ENCODE results near the gene ERP27.

The ERP27 gene

GRCh38 chr12:14959916-14960496 is 21.7 kb upstream of the ERP27 start:
- no peak for DNase-seq (ENCODE audit: low read depth in 2 of 2)

- DNase-seq (ENCODE audit: low read depth in 2 of 2): no peak
These were observed 21.1 kb upstream of the ERP27 start for GRCh38 chr12:14959463-14959862.

GRCh38 chr12:14959126-14959440 is 20.7 kb upstream of the ERP27 start:
- no peak for DNase-seq (ENCODE audit: low read depth in 2 of 2)

GRCh38 chr12:14958361-14959125 is 20.2 kb upstream of the ERP27 start:
- DNase-seq (ENCODE audit: low read depth in 2 of 2): no peak

GRCh38 chr12:14957551-14958168 is 19.3 kb upstream of the ERP27 start:
- no peak for DNase-seq (ENCODE audit: low read depth in 2 of 2)

- DNase-seq (ENCODE audit: low read depth in 2 of 2): no peak
These were observed 18.6 kb upstream of the ERP27 start for GRCh38 chr12:14956905-14957304.

- no peak for DNase-seq (ENCODE audit: low read depth in 2 of 2)
These were observed 17.9 kb upstream of the ERP27 start for GRCh38 chr12:14956024-14956891.

- DNase-seq (ENCODE audit: low read depth in 2 of 2): no peak
These were observed 15.9 kb upstream of the ERP27 start for GRCh38 chr12:14954269-14954668.

- DNase-seq (ENCODE audit: low read depth in 2 of 2): no peak
These were observed 15.4 kb upstream of the ERP27 start for GRCh38 chr12:14953752-14954151.

GRCh38 chr12:14952299-14952921 is 14.1 kb upstream of the ERP27 start:
- no peak for DNase-seq (ENCODE audit: low read depth in 2 of 2)

- DNase-seq (ENCODE audit: low read depth in 2 of 2): no peak
These were observed 13.5 kb upstream of the ERP27 start for GRCh38 chr12:14951851-14952250.

- DNase-seq (ENCODE audit: low read depth in 2 of 2): no peak
These were observed 12.8 kb upstream of the ERP27 start for GRCh38 chr12:14950982-14951746.

GRCh38 chr12:14950421-14950820 is 12.1 kb upstream of the ERP27 start:
- DNase-seq (ENCODE audit: low read depth in 2 of 2): no peak

- DNase-seq (ENCODE audit: low read depth in 2 of 2): no peak
These were observed 11.3 kb upstream of the ERP27 start for GRCh38 chr12:14949631-14950030.

GRCh38 chr12:14948672-14949071 is 10.3 kb upstream of the ERP27 start:
- DNase-seq (ENCODE audit: low read depth in 2 of 2): no peak

- no peak for DNase-seq (ENCODE audit: low read depth in 2 of 2)
These were observed 8.5 kb upstream of the ERP27 start for GRCh38 chr12:14946861-14947260.

- no peak for DNase-seq (ENCODE audit: low read depth in 2 of 2)
These were observed 7.8 kb upstream of the ERP27 start for GRCh38 chr12:14946162-14946561.

GRCh38 chr12:14942196-14942931 is 4.0 kb upstream of the ERP27 start:
- DNase-seq (ENCODE audit: low read depth in 2 of 2): no peak

- no peak for DNase-seq (ENCODE audit: low read depth in 2 of 2)
These were observed 3.0 kb upstream of the ERP27 start for GRCh38 chr12:14941369-14941768.

GRCh38 chr12:14937689-14938088 is 648 bp downstream of the ERP27 start:
- DNase-seq (ENCODE audit: low read depth in 2 of 2): no peak

Measured in activated CD4-positive, alpha-beta T cell treated with anti-CD3 and anti-CD28 coated beads for 24 hours (primary cell).